HCT116 (cell line): ENCODE measurements around the gene AHRR. TPM values are rescaled to one million over a fixed set of nuclear protein-coding genes. Genes with fewer than 3 reads are reported as not detected.

Experiments used
- ATAC-seq: fragments of 200-7000 bp; cut with Tn5 transposase; 2 replicates; pipeline ENCODE4 v1.9.1; 2020; ENCODE audit warnings: mild to moderate bottlenecking, moderate library complexity
- BruUV-seq: library from RNA; stranded (reverse); fragments of 400-500 nt; replicated peaks from 2 replicates; lab custom pipeline; 2021; lab: Mats Ljungman, UMichigan
- CTCF ChIA-PET: fragments of 300-600 bp; sonication (Branson Sonifier 250); formaldehyde crosslinking; loops from one replicate; lab custom pipeline; 2021; ENCODE audit warnings: antibody characterized with exemption; lab: Charles Lee
- POLR2A ChIA-PET: fragments of 300-600, 350-600 bp; sonication (Branson Sonifier 250); formaldehyde crosslinking; loops from one replicate; lab custom pipeline; 2021; ENCODE audit warnings: antibody characterized with exemption; lab: Charles Lee
- RAD21 ChIA-PET, 2 experiments: fragments of 300-600 bp; sonication (Branson Sonifier 250); formaldehyde crosslinking; loops; one replicate each; lab custom pipeline; 2023; ENCODE audit warnings: low total read pairs in 2 of 2; ENCODE audit not compliant: uncharacterized antibody in 2 of 2, unreplicated experiment in 2 of 2, low non-redundant PET in 1 of 2; lab: Charles Lee
- DNase-seq: peaks from one replicate; pipeline ENCODE4 v3.0.0-alpha.2; 2010; ENCODE audit warnings: low read depth, low spot score
- H2AFZ ChIP-seq: fragments of 200-600 bp; shearing (Covaris generic), sonication (generic); 2 replicates; pipeline ENCODE4 v1.6.1; 2017; ENCODE audit warnings: low read depth, mixed run types, mixed read lengths, antibody characterized with exemption, low read length; ENCODE audit not compliant: poor library complexity, severe bottlenecking
- H3K27ac ChIP-seq: 2 replicates; pipeline ENCODE4 v1.5.1; 2012; ENCODE audit warnings: low read depth, low read length
- H3K27me3 ChIP-seq: fragments of 200-600 bp; sonication (generic); 2 replicates; pipeline ENCODE4 v1.6.1; 2016; ENCODE audit warnings: mixed run types, low read length, mixed read lengths; ENCODE audit not compliant: insufficient read depth
- H3K36me3 ChIP-seq, 2 experiments: fragments of 200-500 bp in 1 of 2; fragments of 200-600 bp in 1 of 2; sonication (Bioruptor generic) in 1 of 2; sonication (generic) in 1 of 2; 2 replicates each; pipeline versions ENCODE4 v1.5.1 to v1.6.1; 2014 to 2016; ENCODE audit warnings: low read length in 2 of 2, inconsistent platforms in 1 of 2, mixed read lengths in 1 of 2, mixed run types in 1 of 2; ENCODE audit not compliant: insufficient read depth in 2 of 2, control insufficient read depth in 1 of 2
- H3K4me1 ChIP-seq, 2 experiments: fragments of 200-600 bp in 1 of 2; sonication (generic) in 1 of 2; 2 replicates each; pipeline versions ENCODE4 v1.5.1 to v1.6.1; 2012 to 2017; ENCODE audit warnings: low read length in 2 of 2, inconsistent platforms in 1 of 2, mild to moderate bottlenecking in 1 of 2, mixed read lengths in 1 of 2, mixed run types in 1 of 2, moderate library complexity in 1 of 2; ENCODE audit not compliant: insufficient read depth in 2 of 2, control insufficient read depth in 1 of 2
- H3K4me2 ChIP-seq: fragments of 200-600 bp; sonication (generic); 2 replicates; pipeline ENCODE4 v1.6.1; 2017; ENCODE audit warnings: mixed run types, low read length, mixed read lengths
- H3K4me3 ChIP-seq, 2 experiments: fragments of 200-600 bp in 1 of 2; sonication (generic) in 1 of 2; replicated peaks in 1 of 2; 2 replicates each; pipeline ENCODE4 v1.5.1; 2011 to 2016; ENCODE audit warnings: low read length in 2 of 2, control low read depth in 1 of 2, low read depth in 1 of 2, mild to moderate bottlenecking in 1 of 2, mixed read lengths in 1 of 2, mixed run types in 1 of 2
- H3K79me2 ChIP-seq: fragments of 200-600 bp; sonication (generic); 2 replicates; pipeline ENCODE4 v1.6.1; 2017; ENCODE audit warnings: mild to moderate bottlenecking, mixed run types, low read length, moderate library complexity, mixed read lengths; ENCODE audit not compliant: insufficient read depth
- H3K9ac ChIP-seq: fragments of 200-600 bp; sonication (generic); 2 replicates; pipeline ENCODE4 v1.6.1; 2016; ENCODE audit warnings: low read length, mixed read lengths
- H3K9me2 ChIP-seq: fragments of 200-600 bp; sonication (generic), shearing (Covaris generic); 2 replicates; pipeline ENCODE4 v1.6.1; 2017; ENCODE audit warnings: mixed run types, mild to moderate bottlenecking, moderate library complexity; ENCODE audit not compliant: insufficient read depth
- H3K9me3 ChIP-seq, 2 experiments: fragments of 200-500 bp in 1 of 2; fragments of 200-600 bp in 1 of 2; sonication (Bioruptor generic) in 1 of 2; sonication (generic) in 1 of 2; 2 replicates each; pipeline ENCODE4 v1.6.1; 2014 to 2017; ENCODE audit warnings: low read length in 2 of 2, mixed read lengths in 2 of 2, inconsistent platforms in 1 of 2, low read depth in 1 of 2, mild to moderate bottlenecking in 1 of 2, mixed run types in 1 of 2, moderate library complexity in 1 of 2; ENCODE audit not compliant: control insufficient read depth in 1 of 2, insufficient read depth in 1 of 2
- H4K20me1 ChIP-seq: fragments of 200-600 bp; sonication (generic), shearing (Covaris generic); 2 replicates; pipeline ENCODE4 v1.6.1; 2017; ENCODE audit warnings: mixed run types, mild to moderate bottlenecking, moderate library complexity; ENCODE audit not compliant: insufficient read depth
- CBX3 ChIP-seq: IDR thresholded peaks from 2 replicates; pipeline ENCODE4 v1.6.1; 2012; ENCODE audit warnings: low read depth
- CEBPB ChIP-seq: IDR thresholded peaks from 2 replicates; pipeline ENCODE4 v1.6.1; 2012; ENCODE audit warnings: low read depth
- EGR1 ChIP-seq: IDR thresholded peaks from 2 replicates; pipeline ENCODE4 v1.6.1; 2012; ENCODE audit warnings: low read depth
- ELF1 ChIP-seq: IDR thresholded peaks from 2 replicates; pipeline ENCODE4 v1.6.1; 2012; ENCODE audit warnings: low read depth, borderline replicate concordance
- EZH2 ChIP-seq: fragments of 200-600 bp; sonication (generic); IDR thresholded peaks from 2 replicates; pipeline ENCODE4 v1.6.1; 2017; ENCODE audit warnings: antibody characterized with exemption, mixed run types
- EZH2phosphoT487 ChIP-seq: fragments of 200-600 bp; IDR thresholded peaks from 2 replicates; pipeline ENCODE4 v1.6.1; 2018; ENCODE audit warnings: antibody characterized with exemption, borderline replicate concordance
- JUND ChIP-seq: IDR thresholded peaks from 2 replicates; pipeline ENCODE4 v1.6.1; 2012
- POLR2A ChIP-seq: IDR thresholded peaks from 2 replicates; pipeline ENCODE4 v1.7.0; 2011; ENCODE audit warnings: borderline replicate concordance; ENCODE audit not compliant: insufficient read depth, insufficient read length; ENCODE audit errors: extremely low read depth
- POLR2AphosphoS5 ChIP-seq: IDR thresholded peaks from 2 replicates; pipeline ENCODE4 v1.6.1; 2011; ENCODE audit warnings: mild to moderate bottlenecking, low read depth, low read length, moderate library complexity
- RAD21 ChIP-seq: IDR thresholded peaks from 2 replicates; pipeline ENCODE4 v1.6.1; 2012; ENCODE audit warnings: low read depth, mild to moderate bottlenecking
- SP1 ChIP-seq: IDR thresholded peaks from 2 replicates; pipeline ENCODE4 v1.6.1; 2012; ENCODE audit warnings: low read depth
- SRF ChIP-seq: IDR thresholded peaks from 2 replicates; pipeline ENCODE4 v1.6.1; 2012; ENCODE audit warnings: low read depth
- TCF7L2 ChIP-seq: IDR thresholded peaks from 2 replicates; pipeline ENCODE4 v1.7.0; 2011; ENCODE audit warnings: borderline replicate concordance, inconsistent platforms; ENCODE audit not compliant: insufficient read depth, insufficient read length; ENCODE audit errors: extremely low read depth
- YY1 ChIP-seq: IDR thresholded peaks from 2 replicates; pipeline ENCODE4 v1.6.1; 2011; ENCODE audit warnings: low read length, low read depth, moderate library complexity, mild to moderate bottlenecking; ENCODE audit not compliant: insufficient replicate concordance; ENCODE audit errors: extremely low read depth
- ZBTB33 ChIP-seq: IDR thresholded peaks from 2 replicates; pipeline ENCODE4 v1.6.1; 2011; ENCODE audit warnings: mild to moderate bottlenecking, low read length, moderate library complexity; ENCODE audit not compliant: insufficient replicate concordance; ENCODE audit errors: extremely low read depth
- ZFX ChIP-seq: fragments of 450-650 bp; IDR thresholded peaks from 2 replicates; pipeline ENCODE4 v1.6.1; 2017
- ZNF274 ChIP-seq: fragments of 200-500 bp; sonication (Bioruptor generic); IDR thresholded peaks from 2 replicates; pipeline ENCODE4 v1.6.1; 2014; ENCODE audit warnings: mild to moderate bottlenecking, low read depth, low read length, inconsistent platforms
- intact Hi-C: fragments of 100-400 bp; cut with micrococcal nuclease; formaldehyde crosslinking; loops from 2 replicates; pipeline ENCODE4 v1.10.0; 2022
- total RNA-seq: library from RNA; stranded (reverse); gene quantifications from one replicate; pipeline ENCODE4 v1.2.1, GENCODE V29; 2021; ENCODE audit not compliant: unreplicated experiment
- TF ChIP-seq, protein P1 (sequence below): IDR thresholded peaks from 2 replicates; pipeline ENCODE4 v1.6.1; 2012
- TF ChIP-seq, protein P2 (sequence below): IDR thresholded peaks from 2 replicates; pipeline ENCODE4 v1.6.1; 2012
- TF ChIP-seq, protein P3 (sequence below), 3 experiments: fragments of 200-600 bp in 1 of 3; sonication (generic) in 1 of 3; IDR thresholded peaks in 2 of 3; conservative IDR thresholded peaks in 1 of 3; 2 replicates each; pipeline ENCODE4 v1.5.1; 2012 to 2017; ENCODE audit warnings: low read depth in 2 of 3, low read length in 2 of 3, antibody characterized with exemption in 1 of 3, borderline replicate concordance in 1 of 3, control low read depth in 1 of 3, mild to moderate bottlenecking in 1 of 3, mixed read lengths in 1 of 3, mixed run types in 1 of 3, moderate library complexity in 1 of 3; ENCODE audit not compliant: insufficient read depth in 1 of 3

Gene AHRR
- total RNA-seq, 1 experiment from 2014 or later, result 12.7 TPM

DNA sequence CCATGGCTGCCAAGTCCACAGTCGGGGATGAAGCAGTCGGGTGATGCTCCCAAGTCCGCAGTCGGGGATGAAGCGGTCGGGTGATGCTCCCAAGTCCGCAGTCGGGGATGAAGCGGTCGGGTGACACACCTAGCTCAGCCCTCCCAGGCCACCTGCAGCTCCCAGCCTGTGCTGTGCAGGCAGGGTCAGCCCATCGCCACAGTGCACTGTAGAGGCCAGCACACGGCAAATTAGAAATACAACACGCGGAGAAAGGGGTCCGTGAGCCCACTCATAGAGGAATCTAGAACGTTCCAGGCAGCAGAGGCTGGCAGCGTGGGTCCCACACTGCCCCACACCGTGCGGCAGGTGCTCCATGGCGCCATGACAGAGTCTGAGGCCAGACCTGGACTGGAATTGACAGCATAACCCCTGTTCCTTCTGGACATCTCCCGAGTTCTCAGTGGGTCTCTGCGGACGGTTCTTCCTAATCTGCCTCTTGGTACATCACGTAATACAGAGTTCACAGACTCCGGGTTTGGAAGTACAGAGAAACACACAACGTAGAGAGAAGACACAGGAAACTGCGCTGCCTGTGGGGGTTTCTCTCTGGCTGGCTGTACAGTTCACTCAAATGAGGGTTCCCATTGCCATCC is 113.8 kb downstream of the AHRR start:
- no TSS peak for BruUV-seq
- ChIA-PET RAD21 (no interaction called here), POLR2A (no interaction called here), CTCF (interaction anchor here (3.6 kb wide), 1 partner anchor 118 kb away, joined by 21 read pairs; no protein-coding TSS in a partner anchor)
- H3K36me3 ChIP-seq, result no peaks in the 10 kb centered on the region
- no peaks in the 10 kb centered on the region for H3K27me3 ChIP-seq
- no peaks in the 10 kb centered on the region for H3K9me2 ChIP-seq
- H2AFZ ChIP-seq, result no peak overlapping the region
- H3K27ac ChIP-seq, result no peak overlapping the region
- no peaks in the 10 kb centered on the region for H3K79me2 ChIP-seq
- TF ChIP-seq EZH2 (no peak), RAD21 (no peak), SRF (no peak), EZH2phosphoT487 (no peak), SP1 (no peak), ELF1 (no peak), EGR1 (no peak), ZBTB33 (no peak), ZNF274 (no peak), CBX3 (no peak), TCF7L2 (no peak), CEBPB (no peak), ZFX (no peak), POLR2A (no peak), YY1 (no peak), POLR2AphosphoS5 (no peak), JUND (no peak)
- TF ChIP-seq, protein P1, sequence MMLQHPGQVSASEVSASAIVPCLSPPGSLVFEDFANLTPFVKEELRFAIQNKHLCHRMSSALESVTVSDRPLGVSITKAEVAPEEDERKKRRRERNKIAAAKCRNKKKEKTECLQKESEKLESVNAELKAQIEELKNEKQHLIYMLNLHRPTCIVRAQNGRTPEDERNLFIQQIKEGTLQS, result no peak
- TF ChIP-seq, protein P2, sequence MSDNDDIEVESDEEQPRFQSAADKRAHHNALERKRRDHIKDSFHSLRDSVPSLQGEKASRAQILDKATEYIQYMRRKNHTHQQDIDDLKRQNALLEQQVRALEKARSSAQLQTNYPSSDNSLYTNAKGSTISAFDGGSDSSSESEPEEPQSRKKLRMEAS, result no peak
- TF ChIP-seq, protein P3, sequence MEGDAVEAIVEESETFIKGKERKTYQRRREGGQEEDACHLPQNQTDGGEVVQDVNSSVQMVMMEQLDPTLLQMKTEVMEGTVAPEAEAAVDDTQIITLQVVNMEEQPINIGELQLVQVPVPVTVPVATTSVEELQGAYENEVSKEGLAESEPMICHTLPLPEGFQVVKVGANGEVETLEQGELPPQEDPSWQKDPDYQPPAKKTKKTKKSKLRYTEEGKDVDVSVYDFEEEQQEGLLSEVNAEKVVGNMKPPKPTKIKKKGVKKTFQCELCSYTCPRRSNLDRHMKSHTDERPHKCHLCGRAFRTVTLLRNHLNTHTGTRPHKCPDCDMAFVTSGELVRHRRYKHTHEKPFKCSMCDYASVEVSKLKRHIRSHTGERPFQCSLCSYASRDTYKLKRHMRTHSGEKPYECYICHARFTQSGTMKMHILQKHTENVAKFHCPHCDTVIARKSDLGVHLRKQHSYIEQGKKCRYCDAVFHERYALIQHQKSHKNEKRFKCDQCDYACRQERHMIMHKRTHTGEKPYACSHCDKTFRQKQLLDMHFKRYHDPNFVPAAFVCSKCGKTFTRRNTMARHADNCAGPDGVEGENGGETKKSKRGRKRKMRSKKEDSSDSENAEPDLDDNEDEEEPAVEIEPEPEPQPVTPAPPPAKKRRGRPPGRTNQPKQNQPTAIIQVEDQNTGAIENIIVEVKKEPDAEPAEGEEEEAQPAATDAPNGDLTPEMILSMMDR (IDR thresholded peaks at IDR 0.05 in 2 of 3, conservative IDR thresholded peaks at IDR 0.05 in 1 of 3; ENCODE audit: borderline replicate concordance in 1 of 3, insufficient read depth in 1 of 3, low read depth in 2 of 3, low read length in 2 of 3), result no peak
- no peaks in the 10 kb centered on the region for H4K20me1 ChIP-seq
- H3K4me3 ChIP-seq, result no peak overlapping the region
- H3K9ac ChIP-seq, result no peak overlapping the region
- H3K4me2 ChIP-seq, result no peak overlapping the region
- peaks cover 0 to 14% of the 10 kb centered on the region in 2 experiments; a peak in 1 of 4 replicates for H3K4me1 ChIP-seq
- intact Hi-C loops, result no loop called here
- no peak for ATAC-seq
- no peaks in the 10 kb centered on the region for H3K9me3 ChIP-seq
- DNase-seq, result no peak
